Hepatocyte (in vitro differentiated cells): ENCODE results near the gene PLEKHG7. TPM values are rescaled to one million over a fixed set of nuclear protein-coding genes. Genes with fewer than 3 reads are reported as not detected.

ENCODE experiments used
- DNase-seq: peaks from one replicate; pipeline ENCODE4 v3.0.0-alpha.2; 2016; ENCODE audit warnings: low spot score
- H2AFZ ChIP-seq: fragments of 200-600 bp; sonication (generic); 2 replicates; pipeline ENCODE4 v1.6.0; 2016; ENCODE audit warnings: antibody characterized with exemption, mild to moderate bottlenecking
- H3K27ac ChIP-seq: fragments of 200-600 bp; sonication (generic); 2 replicates; pipeline ENCODE4 v1.5.1; 2016; ENCODE audit warnings: mild to moderate bottlenecking
- H3K27me3 ChIP-seq: fragments of 200-600 bp; sonication (generic); 2 replicates; pipeline ENCODE4 v1.6.1; 2016
- H3K36me3 ChIP-seq: fragments of 200-600 bp; sonication (generic); replicated peaks from 2 replicates; pipeline ENCODE4 v1.5.1; 2016; ENCODE audit warnings: low read depth; ENCODE audit not compliant: insufficient read depth
- H3K4me1 ChIP-seq: fragments of 200-600 bp; sonication (generic); 2 replicates; pipeline ENCODE4 v1.5.1; 2016; ENCODE audit warnings: mild to moderate bottlenecking, moderate library complexity; ENCODE audit not compliant: insufficient read depth
- H3K4me2 ChIP-seq: fragments of 200-600 bp; sonication (generic); 2 replicates; pipeline ENCODE4 v1.6.0; 2016
- H3K4me3 ChIP-seq: fragments of 200-600 bp; sonication (generic); 2 replicates; pipeline ENCODE4 v1.5.1; 2016; ENCODE audit warnings: mild to moderate bottlenecking
- H3K79me2 ChIP-seq: fragments of 200-600 bp; sonication (generic); 2 replicates; pipeline ENCODE4 v1.6.0; 2017; ENCODE audit warnings: mild to moderate bottlenecking
- H3K9me2 ChIP-seq: fragments of 200-600 bp; sonication (generic); replicated peaks from 2 replicates; pipeline ENCODE4 v1.6.0; 2017; ENCODE audit warnings: mild to moderate bottlenecking; ENCODE audit not compliant: insufficient read depth
- H3K9me3 ChIP-seq: fragments of 200-600 bp; sonication (generic); 2 replicates; pipeline ENCODE4 v1.5.1; 2016; ENCODE audit warnings: low read depth, mild to moderate bottlenecking
- H4K20me1 ChIP-seq: fragments of 200-600 bp; sonication (generic); 2 replicates; pipeline ENCODE4 v1.6.0; 2016; ENCODE audit warnings: mild to moderate bottlenecking; ENCODE audit not compliant: insufficient read depth, poor library complexity, severe bottlenecking
- CTCF ChIP-seq: fragments of 200-600 bp; sonication (generic); IDR thresholded peaks from 2 replicates; pipeline ENCODE4 v1.5.1; 2016; ENCODE audit warnings: antibody characterized with exemption, mild to moderate bottlenecking; ENCODE audit not compliant: poor library complexity
- EZH2 ChIP-seq: fragments of 200-600 bp; sonication (generic); IDR thresholded peaks from 2 replicates; pipeline ENCODE4 v1.6.1; 2016; ENCODE audit warnings: antibody characterized with exemption, mild to moderate bottlenecking, borderline replicate concordance
- EZH2phosphoT487 ChIP-seq: fragments of 200-600 bp; sonication (generic); IDR thresholded peaks from one replicate; pipeline ENCODE4 v1.6.1; 2018; ENCODE audit warnings: antibody characterized with exemption, mild to moderate bottlenecking, low read depth, moderate library complexity; ENCODE audit not compliant: unreplicated experiment, severe bottlenecking
- WGBS: methylation state at CpG from one replicate; pipeline ENCODE4 v1.1.6; 2016; ENCODE audit warnings: low lambda C conversion rate; ENCODE audit errors: missing lambda C conversion rate; 5-methylcytosine and 5-hydroxymethylcytosine counted together
- polyA plus RNA-seq: library from polyadenylated mRNA; unstranded; fragments of >200 nt; fragmentation: Nextera tagmentation; extraction: Ambion mirVana; gene quantifications from 2 replicates; pipeline ENCODE4 v1.2.1, GENCODE V29; 2016
- total RNA-seq: library from RNA; depleted of rRNA; stranded (reverse); fragments of >200 nt; gene quantifications from 2 replicates; pipeline ENCODE4 v1.2.3, GENCODE V29; 2014

The PLEKHG7 gene
- total and polyA plus RNA-seq, 2 experiments from 2014 or later: 0.17 to 0.94 TPM

- H3K4me3 ChIP-seq: no peak overlapping the region
- no peaks in the 10 kb centered on the region for H3K79me2 ChIP-seq
- DNase-seq: no peak
- H3K4me2 ChIP-seq: no peak overlapping the region
- H3K27me3 ChIP-seq: no peaks in the 10 kb centered on the region
- TF ChIP-seq EZH2phosphoT487 (no peak), EZH2 (no peak), CTCF (no peak)
- no peak overlapping the region for H2AFZ ChIP-seq
- H3K4me1 ChIP-seq: no peaks in the 10 kb centered on the region
- no peak overlapping the region for H3K27ac ChIP-seq
- 90% methylated on average over 4 of the region's 4 CpGs for WGBS
- no peaks in the 10 kb centered on the region for H3K9me3 ChIP-seq
- no peaks in the 10 kb centered on the region for H4K20me1 ChIP-seq
- no peaks in the 10 kb centered on the region for H3K9me2 ChIP-seq
- no peaks in the 10 kb centered on the region for H3K36me3 ChIP-seq
These were observed 45.0 kb upstream of the PLEKHG7 start for GRCh38 chr12:92657770-92658169.

GRCh38 chr12:92658611-92659010, 44.2 kb upstream of the PLEKHG7 start:
- no peak overlapping the region for H3K4me3 ChIP-seq
- no peaks in the 10 kb centered on the region for H3K27me3 ChIP-seq
- no peak overlapping the region for H2AFZ ChIP-seq
- DNase-seq: no peak
- no peak for TF ChIP-seq CTCF
- TF ChIP-seq EZH2phosphoT487: no peak
- TF ChIP-seq EZH2: no peak
- H3K9me2 ChIP-seq: no peaks in the 10 kb centered on the region
- H4K20me1 ChIP-seq: no peaks in the 10 kb centered on the region
- H3K79me2 ChIP-seq: no peaks in the 10 kb centered on the region
- H3K27ac ChIP-seq: no peak overlapping the region
- no peak overlapping the region for H3K4me2 ChIP-seq
- no peaks in the 10 kb centered on the region for H3K9me3 ChIP-seq
- WGBS: 98% methylated on average over 2 of the region's 2 CpGs
- no peaks in the 10 kb centered on the region for H3K36me3 ChIP-seq
- H3K4me1 ChIP-seq: no peaks in the 10 kb centered on the region

GRCh38 chr12:92661269-92661668, 41.5 kb upstream of the PLEKHG7 start:
- WGBS: 98% methylated on average over 6 of the region's 6 CpGs
- no peaks in the 10 kb centered on the region for H3K79me2 ChIP-seq
- H4K20me1 ChIP-seq: no peaks in the 10 kb centered on the region
- H3K4me3 ChIP-seq: no peak overlapping the region
- H3K9me2 ChIP-seq: no peaks in the 10 kb centered on the region
- no peaks in the 10 kb centered on the region for H3K27me3 ChIP-seq
- TF ChIP-seq EZH2phosphoT487: no peak
- no peak for TF ChIP-seq EZH2
- no peak for TF ChIP-seq CTCF
- DNase-seq: no peak
- H3K36me3 ChIP-seq: no peaks in the 10 kb centered on the region
- no peak overlapping the region for H2AFZ ChIP-seq
- H3K27ac ChIP-seq: no peak overlapping the region
- no peaks in the 10 kb centered on the region for H3K4me1 ChIP-seq
- no peak overlapping the region for H3K4me2 ChIP-seq
- H3K9me3 ChIP-seq: no peaks in the 10 kb centered on the region

GRCh38 chr12:92665496-92665895, 37.3 kb upstream of the PLEKHG7 start:
- Histone ChIP-seq H2AFZ (no peak overlapping the region), H3K9me2 (no peaks in the 10 kb centered on the region), H3K9me3 (no peaks in the 10 kb centered on the region), H3K4me1 (no peaks in the 10 kb centered on the region), H4K20me1 (no peaks in the 10 kb centered on the region), H3K36me3 (no peaks in the 10 kb centered on the region), H3K79me2 (no peaks in the 10 kb centered on the region), H3K4me3 (no peak overlapping the region), H3K27ac (no peak overlapping the region), H3K4me2 (no peak overlapping the region), H3K27me3 (no peaks in the 10 kb centered on the region)
- 94% methylated on average over 2 of the region's 2 CpGs for WGBS
- TF ChIP-seq CTCF (no peak), EZH2phosphoT487 (no peak), EZH2 (no peak)
- DNase-seq: no peak
